HL-60 (cell line): ENCODE measurements around the gene KIF27.

ENCODE experiments used
- DNase-seq, 2 experiments: peaks; one replicate each; pipeline ENCODE4 v3.0.0-alpha.2; 2010 to 2020; ENCODE audit warnings: low read depth in 1 of 2, low spot score in 1 of 2
- H3K27ac ChIP-seq: fragments of 250-450 bp; sonication (Bioruptor Pico); replicated peaks from 2 replicates; pipeline ENCODE4 v1.5.1; 2020; ENCODE audit warnings: mild to moderate bottlenecking, moderate library complexity
- H3K27me3 ChIP-seq: fragments of 250-450 bp; sonication (Bioruptor Pico); 2 replicates; pipeline ENCODE4 v1.5.1; 2021; ENCODE audit warnings: mild to moderate bottlenecking, moderate library complexity; ENCODE audit not compliant: insufficient read depth, poor library complexity, severe bottlenecking
- H3K4me3 ChIP-seq: replicated peaks from 2 replicates; pipeline ENCODE4 v1.5.1; 2011; ENCODE audit warnings: mild to moderate bottlenecking, control low read depth, low read length; ENCODE audit not compliant: insufficient read depth
- CTCF ChIP-seq: IDR thresholded peaks from one replicate; pipeline ENCODE4 v1.5.1; 2011; ENCODE audit warnings: low read length, control low read depth, inconsistent platforms; ENCODE audit not compliant: insufficient read depth
- GABPA ChIP-seq: IDR thresholded peaks from 2 replicates; pipeline ENCODE4 v1.6.1; 2012; ENCODE audit warnings: low read depth
- POLR2AphosphoS5 ChIP-seq: IDR thresholded peaks from 2 replicates; pipeline ENCODE4 v1.6.1; 2012; ENCODE audit warnings: low read depth
- REST ChIP-seq: IDR thresholded peaks from 2 replicates; pipeline ENCODE4 v1.6.1; 2012; ENCODE audit warnings: low read depth; ENCODE audit not compliant: insufficient replicate concordance
- SPI1 ChIP-seq: IDR thresholded peaks from 2 replicates; pipeline ENCODE4 v1.6.1; 2012; ENCODE audit warnings: low read depth, mild to moderate bottlenecking, borderline replicate concordance

KIF27 gene

DNA sequence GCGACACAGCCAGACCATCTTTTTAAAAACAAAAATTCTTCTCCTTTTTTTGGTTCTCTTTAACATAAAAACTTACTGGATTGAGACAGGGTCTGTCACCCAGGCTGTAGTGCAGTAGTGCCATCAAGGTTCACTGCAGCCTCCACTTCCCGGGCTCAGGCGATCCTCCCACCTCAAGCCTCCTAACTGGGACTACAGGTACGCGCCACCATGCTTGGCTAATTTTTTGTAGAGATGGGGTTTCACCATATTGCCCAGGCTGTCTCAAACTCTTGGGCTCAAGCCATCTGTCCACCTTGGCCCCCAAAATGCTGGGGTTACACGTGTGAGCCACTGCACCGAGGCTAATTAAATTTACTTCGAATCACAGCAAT lies 45.0 kb upstream of the KIF27 start:
- Histone ChIP-seq H3K27ac (no peak overlapping the region), H3K27me3 (no peaks in the 10 kb centered on the region), H3K4me3 (no peak overlapping the region)
- TF ChIP-seq POLR2AphosphoS5 (peak; percentile 51; the same call in 1 of the 2 replicates), SPI1 (no peak)
- no peak for DNase-seq

DNA sequence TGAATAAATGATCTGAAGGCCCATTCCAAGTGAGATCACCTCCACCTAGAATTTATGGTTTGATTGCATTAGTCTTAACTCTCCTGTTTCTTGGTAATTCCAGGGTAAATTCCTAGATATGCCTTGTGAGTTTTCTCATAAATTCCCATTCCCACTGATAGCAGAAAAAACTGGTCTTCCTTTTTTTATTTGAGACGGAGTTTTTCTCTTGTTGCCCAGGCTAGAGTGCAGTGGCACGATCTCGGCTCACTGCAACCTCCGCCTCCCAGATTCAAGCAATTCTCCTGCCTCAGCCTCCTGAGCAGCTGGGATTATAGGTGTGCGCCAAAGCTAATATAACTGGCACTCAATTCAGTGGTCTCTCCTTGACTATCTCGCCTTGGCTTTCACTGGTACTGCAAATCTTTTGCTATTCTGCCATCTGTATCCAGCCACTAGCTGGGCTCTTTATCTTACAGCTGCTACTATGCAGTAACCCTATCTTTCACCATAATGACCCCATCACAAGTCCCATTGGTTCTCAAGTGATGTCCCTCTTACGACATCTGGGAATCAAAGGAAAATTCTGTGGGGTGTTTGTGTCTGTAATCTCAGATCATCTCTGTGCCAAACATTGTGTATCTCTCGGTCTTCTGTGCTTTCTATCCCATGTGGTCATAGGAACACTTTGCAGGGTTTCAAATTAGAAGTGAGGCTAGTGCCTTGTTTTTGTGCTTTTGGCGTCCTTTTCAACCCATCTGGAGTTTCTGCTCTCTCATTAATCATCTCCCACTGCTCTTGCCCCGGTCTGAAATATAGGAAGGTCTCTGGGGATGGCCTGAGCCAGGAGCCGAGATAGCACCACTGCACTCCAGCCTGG lies 44.3 kb upstream of the KIF27 start:
- no peak for TF ChIP-seq GABPA
- TF ChIP-seq CTCF = no peak
- TF ChIP-seq POLR2AphosphoS5 = peak; percentile 55; the same call in 1 of the 2 replicates
- DNase-seq = no peak
- no peaks in the 10 kb centered on the region for H3K27me3 ChIP-seq
- H3K27ac ChIP-seq = no peak overlapping the region
- no peak overlapping the region for H3K4me3 ChIP-seq

GRCh38 chr9:83964973-83965349 lies 43.7 kb upstream of the KIF27 start:
- DNase-seq = peak in 1 of 2 experiments; percentile 13
- Histone ChIP-seq H3K27ac (no peak overlapping the region), H3K27me3 (no peaks in the 10 kb centered on the region)

GRCh38 chr9:83962165-83962564 lies 40.9 kb upstream of the KIF27 start:
- DNase-seq = no peak
- TF ChIP-seq CTCF (no peak), REST (no peak), POLR2AphosphoS5 (no peak), GABPA (no peak), SPI1 (no peak)
- Histone ChIP-seq H3K4me3 (no peak overlapping the region), H3K27me3 (no peaks in the 10 kb centered on the region), H3K27ac (no peak overlapping the region)

More at GRCh38 chr9:83964973-83965349, 43.7 kb upstream of the KIF27 start:
- TF ChIP-seq SPI1 (no peak), CTCF (no peak), GABPA (no peak), REST (no peak), POLR2AphosphoS5 (no peak)
- no peak overlapping the region for H3K4me3 ChIP-seq
